Common myeloid progenitor, CD34-positive (primary cell): ENCODE data around the gene PLAGL1.

Experiments used
- CTCF ChIA-PET: fragments of 350-600 bp; sonication (Branson Sonifier 250); formaldehyde crosslinking; loops from one replicate; lab custom pipeline; 2021; ENCODE audit warnings: antibody characterized with exemption; lab: Charles Lee
- POLR2A ChIA-PET: fragments of 350-600 bp; sonication (Branson Sonifier 250); formaldehyde crosslinking; loops from one replicate; lab custom pipeline; 2021; ENCODE audit warnings: antibody characterized with exemption; lab: Charles Lee
- DNase-seq, 3 donors: peaks; one replicate each; pipeline versions ENCODE4 v3.0.0 to v3.0.0-alpha.2; 2013
- H3K27ac ChIP-seq, 2 experiments: 1 replicate in 1 of 2; 2 replicates in 1 of 2; pipeline ENCODE4 v1.7.0; 2013; ENCODE audit warnings: inconsistent platforms in 2 of 2, low read length in 2 of 2, mild to moderate bottlenecking in 2 of 2, low read depth in 1 of 2, moderate library complexity in 1 of 2; ENCODE audit not compliant: severe bottlenecking in 2 of 2, insufficient read depth in 1 of 2, poor library complexity in 1 of 2
- H3K27me3 ChIP-seq, 5 experiments: replicated peaks in 2 of 5; 1 replicate in 3 of 5; 2 replicates in 2 of 5; pipeline versions ENCODE4 v1.6.1 to v1.7.0; 2013; ENCODE audit warnings: low read length in 4 of 5, mild to moderate bottlenecking in 2 of 5, moderate library complexity in 2 of 5, inconsistent platforms in 1 of 5; ENCODE audit not compliant: insufficient read depth in 5 of 5, control insufficient read depth in 4 of 5
- H3K36me3 ChIP-seq, 4 experiments: 1 replicate in 2 of 4; 2 replicates in 2 of 4; pipeline versions ENCODE4 v1.6.1 to v1.7.0; 2013; ENCODE audit warnings: low read length in 3 of 4, control low read depth in 1 of 4, mild to moderate bottlenecking in 1 of 4; ENCODE audit not compliant: control insufficient read depth in 4 of 4, insufficient read depth in 4 of 4
- H3K4me1 ChIP-seq, 4 experiments: 1 replicate in 3 of 4; 2 replicates in 1 of 4; pipeline versions ENCODE4 v1.6.1 to v1.7.1; 2013; ENCODE audit warnings: low read length in 3 of 4, mild to moderate bottlenecking in 3 of 4, control low read depth in 1 of 4, inconsistent platforms in 1 of 4, moderate library complexity in 1 of 4; ENCODE audit not compliant: control insufficient read depth in 4 of 4, insufficient read depth in 4 of 4; ENCODE audit errors: control extremely low read depth in 1 of 4
- H3K4me3 ChIP-seq, 7 experiments: 1 replicate in 4 of 7; 2 replicates in 3 of 7; pipeline versions ENCODE4 v1.5.1 to v1.7.0; 2013; ENCODE audit warnings: mild to moderate bottlenecking in 7 of 7, low read length in 6 of 7, moderate library complexity in 6 of 7, inconsistent platforms in 2 of 7, low read depth in 2 of 7, control low read depth in 1 of 7; ENCODE audit not compliant: insufficient read depth in 4 of 7, control insufficient read depth in 1 of 7; ENCODE audit errors: extremely low read depth in 1 of 7
- H3K9me3 ChIP-seq, 5 experiments: 1 replicate in 4 of 5; 2 replicates in 1 of 5; pipeline versions ENCODE4 v1.6.1 to v1.7.1; 2013; ENCODE audit warnings: low read length in 4 of 5, mild to moderate bottlenecking in 2 of 5, inconsistent platforms in 1 of 5, low read depth in 1 of 5, moderate library complexity in 1 of 5; ENCODE audit not compliant: control insufficient read depth in 4 of 5, insufficient read depth in 2 of 5; ENCODE audit errors: control extremely low read depth in 1 of 5
- WGBS: methylation state at CpG from one replicate; pipeline ENCODE4 v1.1.5; 2013; ENCODE audit not compliant: insufficient coverage; 5-methylcytosine and 5-hydroxymethylcytosine counted together

Gene PLAGL1

DNA sequence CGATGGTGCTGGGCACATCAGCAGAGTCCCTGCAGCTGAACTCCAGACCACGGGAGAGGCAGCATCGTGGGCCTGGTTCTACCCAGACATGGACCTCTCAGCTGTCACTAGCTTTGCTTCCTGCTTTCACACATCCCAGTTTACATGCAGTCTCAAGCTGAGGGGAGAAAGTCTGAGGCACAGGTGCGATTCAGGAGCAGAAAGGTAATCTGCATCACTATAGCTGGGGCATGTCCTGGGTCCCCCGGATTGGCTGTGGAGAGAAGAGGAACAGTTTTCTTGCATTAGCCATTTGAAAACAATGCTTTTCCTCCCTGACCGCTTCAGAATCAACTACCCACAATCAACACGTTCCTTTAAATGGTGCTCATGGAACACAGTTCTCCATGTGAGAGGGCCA lies 59.9 kb downstream of the PLAGL1 start:
- Histone ChIP-seq H3K27ac (no peak overlapping the region), H3K4me3 (no peak overlapping the region), H3K27me3 (no peaks in the 10 kb centered on the region), H3K4me1 (no peaks in the 10 kb centered on the region), H3K9me3 (peaks cover 0 to 6% (median 0%) of the 10 kb centered on the region in 5 experiments), H3K36me3 (peaks cover 10 to 21% (median 20%) of the 10 kb centered on the region in 4 experiments)
- ChIA-PET POLR2A (no interaction called here), CTCF (interaction anchor here (0.7 kb wide), 1 partner anchor 16 kb away, joined by 3 read pairs; no protein-coding TSS in a partner anchor)
- DNase-seq: no peak
- WGBS: 98% methylated on average over 4 of the region's 7 CpGs

DNA sequence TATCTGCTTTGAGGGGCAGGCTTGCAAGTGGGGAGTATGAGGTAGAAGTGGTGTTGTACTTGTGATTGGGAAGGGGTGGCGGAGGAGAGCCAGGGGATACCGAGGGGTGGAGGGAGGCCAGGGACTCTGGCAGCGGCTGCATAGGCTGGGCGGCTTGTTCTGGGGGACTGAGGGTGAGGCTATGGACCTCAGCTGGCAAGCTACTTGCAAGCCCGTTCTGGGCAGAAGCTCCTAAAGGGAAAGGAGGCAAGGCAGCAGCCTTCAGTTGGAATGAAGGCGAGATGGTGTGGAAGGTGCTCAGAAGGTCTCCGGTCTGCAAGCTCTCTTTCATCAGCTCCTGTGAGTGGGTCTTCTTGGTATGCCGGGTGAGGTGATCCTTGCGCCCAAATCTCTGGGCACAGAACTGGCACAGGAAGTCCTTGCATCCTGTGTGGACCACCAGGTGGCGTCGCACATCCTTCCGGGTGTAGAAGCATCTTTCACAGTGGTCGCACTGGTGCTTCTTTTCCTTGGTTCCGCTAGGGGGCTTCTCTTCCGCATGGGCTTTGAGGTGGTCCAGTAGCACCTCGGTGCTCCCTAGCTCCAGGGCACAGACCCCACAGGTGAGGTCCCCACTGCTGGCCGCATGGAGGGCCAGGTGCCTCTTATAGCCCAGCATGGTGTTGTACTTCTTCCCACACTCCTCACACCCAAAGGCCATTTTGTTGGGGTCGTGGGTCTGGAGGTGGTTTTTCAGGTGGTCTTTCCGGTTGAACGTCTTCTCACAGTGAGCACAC lies 66.0 kb downstream of the PLAGL1 start:
- Histone ChIP-seq H3K9me3 (peaks cover 0 to under 1% (median 0%) of the 10 kb centered on the region in 5 experiments), H3K27ac (no peak overlapping the region), H3K36me3 (peaks cover 0 to 4% (median under 1%) of the 10 kb centered on the region in 4 experiments), H3K4me1 (peaks cover 0 to 14% (median 2%) of the 10 kb centered on the region in 4 experiments), H3K27me3 (no peaks in the 10 kb centered on the region), H3K4me3 (no peak overlapping the region)
- DNase-seq: peak; percentile 78 to 84 (median 82)
- CTCF ChIA-PET: interaction anchor here (0.6 to 12.3 kb wide), 25 partner anchors 9 to 1468 kb away, joined by 3 to 167 read pairs (median 4); partner anchors contain the start of gene PLAGL1
- POLR2A ChIA-PET: no interaction called here
- WGBS: 64% methylated on average over 14 of the region's 20 CpGs

DNA sequence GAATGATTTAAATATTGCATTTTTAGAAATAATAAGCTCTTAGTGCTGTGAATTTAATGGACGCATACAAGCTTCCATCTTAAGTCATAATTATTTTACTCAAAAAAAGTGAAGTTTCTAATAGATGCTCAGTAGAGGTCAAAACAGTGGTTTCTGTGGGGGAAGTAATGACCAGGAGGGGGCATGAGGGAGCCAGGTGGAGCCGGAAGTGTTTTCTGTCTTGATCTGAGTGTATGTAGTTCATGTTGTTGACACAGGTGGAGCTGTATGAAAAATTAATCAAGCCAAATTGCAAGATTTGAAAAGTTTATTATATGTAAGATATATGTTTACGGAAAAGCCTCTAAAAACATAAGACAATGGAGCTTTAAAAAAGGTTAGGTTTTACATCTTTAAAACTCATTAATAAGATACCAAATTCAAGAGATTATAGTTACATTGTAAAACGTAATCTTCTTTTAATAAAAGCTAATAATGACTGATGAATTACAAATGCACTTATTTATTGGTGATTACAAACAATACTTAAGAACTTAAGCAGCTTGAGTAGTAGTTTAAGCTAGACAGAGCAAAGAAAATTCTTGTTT lies 68.0 kb downstream of the PLAGL1 start:
- DNase-seq: peak; percentile 78 to 87 (median 86)
- peaks cover 0 to 4% (median 0%) of the 10 kb centered on the region in 4 experiments for H3K36me3 ChIP-seq
- ChIA-PET CTCF (interaction anchor here (0.5 to 12.3 kb wide), 47 partner anchors 11 to 449 kb away, joined by 3 to 167 read pairs (median 4); partner anchors contain the start of genes LTV1, PLAGL1 and SF3B5), POLR2A (no interaction called here)
- 0% methylated on average over 1 of the region's 4 CpGs for WGBS
- H3K9me3 ChIP-seq: no peaks in the 10 kb centered on the region
- H3K27me3 ChIP-seq: no peaks in the 10 kb centered on the region
- H3K4me1 ChIP-seq: peaks cover 0 to 14% (median 2%) of the 10 kb centered on the region in 4 experiments
- no peak overlapping the region for H3K27ac ChIP-seq
- no peak overlapping the region for H3K4me3 ChIP-seq

DNA sequence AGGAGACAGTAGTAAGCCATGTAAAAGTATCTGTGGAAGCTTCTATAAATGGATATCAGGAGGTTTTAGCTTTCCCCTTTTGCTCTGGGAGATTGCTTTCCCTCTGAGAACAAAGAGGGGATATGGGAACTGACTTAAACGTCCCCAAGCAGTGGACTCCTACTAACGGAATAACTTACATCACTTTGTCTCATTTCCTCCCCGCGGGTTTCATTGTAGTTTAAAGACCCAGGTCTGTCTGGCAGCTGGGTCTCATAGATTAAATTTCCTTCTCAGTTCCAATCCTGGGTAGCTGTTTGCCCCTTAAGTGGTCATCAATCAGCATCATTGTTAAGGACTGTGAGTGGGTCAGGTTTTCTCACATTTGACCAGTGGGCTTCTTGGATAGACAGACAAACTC lies 68.7 kb downstream of the PLAGL1 start:
- Histone ChIP-seq H3K9me3 (no peaks in the 10 kb centered on the region), H3K4me1 (peaks cover 0 to 14% (median 2%) of the 10 kb centered on the region in 4 experiments), H3K27me3 (no peaks in the 10 kb centered on the region), H3K27ac (no peak overlapping the region), H3K4me3 (no peak overlapping the region), H3K36me3 (peaks cover 0 to 4% (median 0%) of the 10 kb centered on the region in 4 experiments)
- DNase-seq: peak in 2 of 3 donors; percentile 22 to 53
- CTCF ChIA-PET: interaction anchor here (0.8 to 12.3 kb wide), 35 partner anchors 11 to 403 kb away, joined by 3 to 167 read pairs (median 4); partner anchors contain the start of genes LTV1, PLAGL1 and SF3B5
- POLR2A ChIA-PET: no interaction called here
- 32% methylated on average over 4 of the region's 4 CpGs for WGBS

DNA sequence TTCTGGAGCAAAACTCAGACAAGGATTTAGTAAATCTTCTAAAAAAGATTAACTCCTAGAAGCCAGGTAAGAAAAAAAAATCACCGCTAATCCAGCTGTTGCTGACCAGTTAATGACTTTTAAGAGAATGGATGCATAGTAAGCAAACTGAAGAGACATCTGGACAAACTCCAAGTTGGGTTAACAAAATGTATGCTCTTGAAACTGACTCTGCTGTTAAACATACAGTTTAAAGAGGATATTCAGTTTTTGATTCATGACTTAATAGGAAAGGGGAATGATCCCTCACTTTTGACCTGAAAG lies 70.4 kb downstream of the PLAGL1 start:
- H3K27ac ChIP-seq: no peak overlapping the region
- CTCF ChIA-PET: interaction anchor here (1.0 to 12.3 kb wide), 4 partner anchors 12 to 75 kb away, joined by 3 to 167 read pairs (median 5); no protein-coding TSS in a partner anchor
- no peaks in the 10 kb centered on the region for H3K27me3 ChIP-seq
- no peak overlapping the region for H3K4me3 ChIP-seq
- DNase-seq: no peak
- H3K36me3 ChIP-seq: peaks cover 0 to 4% (median 0%) of the 10 kb centered on the region in 4 experiments
- H3K9me3 ChIP-seq: peaks cover 0 to 2% (median 0%) of the 10 kb centered on the region in 5 experiments
- POLR2A ChIA-PET: no interaction called here
- peaks cover 0 to 14% (median 2%) of the 10 kb centered on the region in 4 experiments for H3K4me1 ChIP-seq
- no CpG with 5 or more reads among the region's 1 CpG for WGBS

DNA sequence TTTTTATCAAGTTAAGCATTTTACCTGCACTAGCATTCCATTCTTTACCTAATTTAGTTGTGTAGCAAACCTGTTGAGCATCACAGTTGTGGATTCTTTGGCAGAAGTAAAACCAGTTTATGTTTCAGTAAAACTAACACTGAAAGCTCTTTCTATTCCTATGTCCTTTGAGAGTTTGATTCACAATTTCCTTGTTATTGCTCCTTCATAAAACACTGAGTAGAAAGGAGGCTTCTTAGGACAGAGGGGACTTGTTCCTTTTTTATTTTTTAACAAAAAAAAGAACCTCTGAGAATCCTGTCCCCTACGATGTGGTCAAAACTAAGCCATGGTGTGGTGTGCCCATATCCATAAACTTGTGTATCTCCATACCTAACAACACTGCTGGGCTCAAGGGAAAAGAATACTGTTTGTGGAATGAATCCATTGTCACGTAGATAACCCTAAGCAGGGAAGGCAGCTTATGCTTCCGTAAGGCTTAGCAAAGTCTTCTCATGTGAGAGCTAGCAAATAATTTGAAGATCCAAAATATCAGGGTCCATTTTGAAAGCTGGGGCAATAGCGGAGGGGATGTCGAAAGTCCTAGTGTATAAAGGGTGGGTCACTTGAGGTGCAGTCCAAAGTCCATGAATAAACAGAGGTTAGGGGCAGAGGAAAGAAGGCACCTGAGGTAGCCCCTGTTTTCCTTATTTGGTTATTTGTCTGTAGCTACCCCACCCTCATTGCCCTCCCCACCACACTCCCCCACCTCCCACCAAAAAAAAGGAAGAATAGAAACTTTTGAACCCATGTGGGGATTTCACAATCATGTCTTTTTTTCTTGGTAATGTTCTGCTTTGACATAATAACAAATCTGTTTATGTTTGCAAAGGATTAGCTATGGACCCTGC lies 71.0 kb downstream of the PLAGL1 start:
- WGBS: 87% methylated on average over 4 of the region's 5 CpGs
- Histone ChIP-seq H3K36me3 (peaks cover 0 to 2% (median 0%) of the 10 kb centered on the region in 4 experiments), H3K27ac (no peak overlapping the region), H3K9me3 (peaks cover 0 to 2% (median 0%) of the 10 kb centered on the region in 5 experiments), H3K4me1 (peaks cover 0 to 12% (median 2%) of the 10 kb centered on the region in 4 experiments), H3K27me3 (no peaks in the 10 kb centered on the region), H3K4me3 (no peak overlapping the region)
- CTCF ChIA-PET: interaction anchor here (0.9 to 12.3 kb wide), 5 partner anchors 11 to 76 kb away, joined by 3 to 167 read pairs (median 3); no protein-coding TSS in a partner anchor
- DNase-seq: no peak
- POLR2A ChIA-PET: no interaction called here
